GM19023 (cell line): Measurements from ENCODE around the gene ADCY1.
"Not testable (repeated sequence)": the region's sequence is repeated elsewhere in the genome, so short reads cannot be mapped to it uniquely, and the experiment has no call there.

Experiments
- ATAC-seq: cut with Tn5 transposase; IDR thresholded peaks from one replicate; pipeline ENCODE4 v1.9.1; 2021; ENCODE audit warnings: mild to moderate bottlenecking, moderate library complexity; ENCODE audit not compliant: unreplicated experiment

ADCY1 gene

DNA sequence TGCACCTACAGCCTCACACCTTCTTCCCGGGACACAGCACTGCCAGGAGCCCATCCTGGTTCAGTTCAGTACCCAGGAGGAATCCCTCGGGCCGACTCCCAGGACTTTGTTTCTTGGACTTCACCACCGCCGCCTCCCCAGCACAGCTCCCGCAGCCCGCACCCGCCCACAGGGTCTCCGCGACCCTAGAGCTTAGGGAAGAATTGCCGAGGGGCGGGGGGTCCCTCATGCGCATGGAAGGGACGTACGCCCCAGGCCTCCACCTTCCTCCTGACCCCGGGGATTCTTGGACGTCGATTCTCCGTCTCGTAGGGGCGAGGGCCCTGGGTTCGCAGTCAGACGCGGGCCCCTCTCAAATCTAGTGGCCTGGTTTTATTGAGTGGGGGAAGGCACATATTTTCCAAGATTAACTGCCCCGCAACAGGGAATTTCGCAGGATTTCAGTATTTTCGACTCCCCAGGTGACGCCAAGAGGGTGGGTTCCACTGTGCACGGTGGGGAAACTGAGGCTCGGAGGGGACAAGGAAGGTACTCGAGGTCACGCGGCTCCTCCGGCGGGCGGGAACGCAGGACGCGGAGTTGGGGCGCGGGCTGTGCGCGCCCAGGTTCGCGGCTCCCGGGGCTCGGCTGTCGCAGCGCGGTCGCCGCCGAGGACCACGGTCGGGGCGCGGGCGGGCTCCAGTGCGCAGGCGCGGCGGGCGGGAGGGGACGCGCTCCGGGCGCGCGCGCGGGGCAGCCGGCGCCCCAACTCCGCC lies at the start of gene ADCY1:
Gene ADCY1 (plus strand): TSS at position 708 of the 755 bp plus-strand sequence. CDS start 176 bp downstream, outside the sequence.
- ATAC-seq: no peak

DNA sequence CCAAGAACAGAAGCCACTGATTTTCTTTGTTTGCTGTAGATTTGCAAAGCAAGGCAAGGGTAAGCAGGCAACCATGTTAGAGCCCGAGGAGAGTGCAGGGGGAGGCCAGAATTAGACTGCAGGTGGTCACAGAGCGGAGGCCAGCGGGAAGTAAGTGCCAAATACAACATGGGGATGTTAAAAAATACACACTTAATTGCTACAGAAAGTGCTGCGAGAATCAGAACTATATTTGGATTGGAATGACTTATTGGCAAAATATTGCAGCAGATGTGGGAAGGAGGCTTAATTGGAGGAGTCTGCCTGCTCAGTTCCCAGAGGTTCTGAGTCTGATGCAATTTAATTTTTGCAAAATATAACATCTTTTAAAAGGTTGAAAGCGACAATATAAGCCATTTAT lies 49.7 kb upstream of the ADCY1 start:
- no peak for ATAC-seq

DNA sequence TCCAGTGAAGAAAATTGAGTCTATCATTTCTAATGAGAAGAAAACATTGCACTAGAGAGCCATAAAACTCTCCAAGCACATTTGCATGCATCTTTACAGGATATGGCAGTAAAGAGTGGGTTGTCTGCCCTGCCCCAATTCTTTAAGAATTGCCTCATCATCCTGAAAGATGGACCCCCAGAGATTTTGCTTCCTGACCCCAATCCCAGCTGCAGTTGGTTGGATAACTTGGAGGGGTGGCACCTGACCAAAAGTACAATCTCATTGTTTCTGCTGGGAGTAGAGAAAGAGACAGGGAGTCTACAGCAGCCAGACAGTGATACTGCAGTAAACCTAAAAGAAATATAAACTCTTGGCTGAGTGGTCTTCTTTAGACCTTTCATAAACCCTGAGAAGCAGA lies 49.1 kb upstream of the ADCY1 start:
- no peak for ATAC-seq

DNA sequence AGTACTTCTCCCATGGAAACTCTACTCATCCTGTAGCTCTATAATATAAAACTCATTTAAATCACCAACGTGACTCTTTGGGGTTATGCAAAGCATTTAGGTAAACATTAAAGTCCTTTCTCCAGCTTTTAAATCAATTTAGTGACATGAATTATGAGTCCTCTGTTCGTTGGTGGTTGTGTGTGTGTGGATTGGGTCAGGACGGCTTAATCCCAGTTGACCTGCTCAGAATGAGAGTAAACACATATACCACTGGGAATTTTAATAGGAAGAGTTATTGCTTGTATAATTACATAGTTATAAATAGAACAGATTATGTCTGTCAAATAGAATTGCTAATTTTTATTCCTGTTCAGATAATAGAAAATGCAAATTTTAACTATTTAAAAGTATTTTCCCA lies 30.7 kb upstream of the ADCY1 start:
- ATAC-seq: no peak

DNA sequence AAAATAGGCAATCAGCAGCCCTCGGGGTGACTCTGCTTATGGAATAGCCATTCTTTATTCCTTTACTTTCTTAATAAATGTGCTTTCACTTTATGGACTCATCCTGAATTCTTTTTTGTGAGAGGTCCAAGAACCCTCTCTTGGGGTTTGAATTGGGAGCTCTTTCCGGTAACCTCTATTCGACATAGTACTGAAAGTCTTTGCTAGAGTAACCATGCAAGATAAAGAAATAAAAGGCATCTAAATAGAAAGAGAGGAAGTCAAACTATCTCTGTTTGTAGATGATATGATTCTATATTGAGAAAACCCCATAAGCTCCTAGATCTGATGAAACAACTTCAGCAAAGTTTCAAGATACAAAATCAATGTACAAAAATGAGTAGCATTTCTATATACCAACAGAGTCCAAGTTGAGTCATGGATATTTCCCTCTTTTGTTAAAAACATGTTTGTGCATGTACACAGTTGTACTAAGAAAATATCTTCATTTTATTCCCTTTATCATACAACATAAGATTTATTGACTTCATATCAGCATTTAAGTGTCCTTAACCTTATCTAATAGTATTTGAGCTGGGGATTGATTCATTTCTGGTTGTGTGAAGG lies 29.0 kb upstream of the ADCY1 start:
- ATAC-seq: not testable (repeated sequence)

DNA sequence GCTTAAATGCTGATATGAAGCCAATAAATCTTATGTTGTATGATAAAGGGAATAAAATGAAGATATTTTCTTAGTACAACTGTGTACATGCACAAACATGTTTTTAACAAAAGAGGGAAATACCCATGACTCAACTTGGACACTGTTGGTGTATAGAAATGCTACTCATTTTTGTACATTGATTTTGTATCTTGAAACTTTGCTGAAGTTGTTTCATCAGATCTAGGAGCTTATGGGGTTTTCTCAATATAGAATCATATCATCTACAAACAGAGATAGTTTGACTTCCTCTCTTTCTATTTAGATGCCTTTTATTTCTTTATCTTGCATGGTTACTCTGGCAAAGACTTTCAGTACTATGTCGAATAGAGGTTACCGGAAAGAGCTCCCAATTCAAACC lies 25.3 kb upstream of the ADCY1 start:
- ATAC-seq: not testable (repeated sequence)

DNA sequence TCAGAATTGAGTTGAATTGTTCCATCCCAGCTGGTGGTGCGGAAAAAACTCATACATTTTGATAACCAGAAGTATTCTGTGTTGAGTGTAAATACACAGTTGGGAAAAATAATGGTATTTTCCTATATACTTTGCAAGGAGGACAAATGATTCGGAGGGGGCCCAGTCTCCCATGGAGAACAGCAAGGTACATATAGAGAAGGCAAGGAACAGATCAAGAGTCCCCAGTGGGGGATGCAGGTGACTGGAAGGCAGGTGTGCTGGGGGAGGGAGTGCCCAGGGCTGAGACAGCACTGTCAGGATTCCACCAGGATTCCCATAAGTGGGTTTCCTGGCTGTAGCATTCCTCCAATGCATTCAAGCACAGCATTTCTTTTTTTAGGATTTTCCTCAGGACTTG lies 10.8 kb upstream of the ADCY1 start:
- ATAC-seq: no peak

DNA sequence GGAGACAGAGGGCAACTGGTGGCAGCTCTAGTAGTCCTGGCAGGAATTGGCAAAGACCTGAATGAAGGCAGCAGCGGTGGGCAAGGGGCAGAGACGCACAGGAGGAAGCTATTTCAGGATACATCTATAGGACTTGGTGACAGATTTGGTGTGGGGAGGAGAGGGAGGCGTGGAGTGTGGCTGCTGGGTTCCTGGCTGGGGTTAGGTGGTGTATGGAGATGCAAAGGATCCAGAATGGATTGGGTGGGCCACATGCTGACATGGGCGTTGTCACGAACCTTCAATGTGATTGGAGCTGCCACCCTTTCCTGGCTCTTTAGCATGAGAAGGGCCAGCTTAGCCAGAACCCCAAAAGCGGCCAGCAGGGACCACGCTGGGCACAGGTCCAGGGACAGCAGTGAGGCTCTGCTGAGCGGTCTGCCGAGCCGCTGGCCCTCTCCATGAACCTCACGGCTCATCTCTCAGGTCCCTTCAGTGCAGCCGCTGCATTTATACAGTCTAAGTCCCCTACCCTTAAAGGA lies 10.2 kb upstream of the ADCY1 start:
- ATAC-seq: no peak

DNA sequence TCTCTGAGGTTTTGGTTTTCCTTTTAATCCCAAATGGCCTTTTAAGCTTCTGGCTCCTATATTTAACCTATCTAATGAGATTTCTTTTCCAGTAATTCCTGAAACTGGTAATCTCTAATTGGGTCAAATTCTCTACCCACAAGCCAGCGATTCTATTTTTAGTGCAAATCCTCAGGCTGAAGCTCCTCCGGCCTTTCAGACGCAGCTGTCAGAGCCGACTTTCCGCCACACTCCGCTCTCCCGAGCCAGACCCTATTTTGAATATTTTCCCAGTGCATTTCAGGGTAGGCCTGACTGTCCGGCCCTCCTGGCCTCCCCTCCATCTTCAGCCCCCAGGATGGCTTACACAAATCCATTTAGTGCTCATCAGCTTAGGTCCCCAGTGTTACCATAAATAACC lies 9.7 kb upstream of the ADCY1 start:
- ATAC-seq: no peak

DNA sequence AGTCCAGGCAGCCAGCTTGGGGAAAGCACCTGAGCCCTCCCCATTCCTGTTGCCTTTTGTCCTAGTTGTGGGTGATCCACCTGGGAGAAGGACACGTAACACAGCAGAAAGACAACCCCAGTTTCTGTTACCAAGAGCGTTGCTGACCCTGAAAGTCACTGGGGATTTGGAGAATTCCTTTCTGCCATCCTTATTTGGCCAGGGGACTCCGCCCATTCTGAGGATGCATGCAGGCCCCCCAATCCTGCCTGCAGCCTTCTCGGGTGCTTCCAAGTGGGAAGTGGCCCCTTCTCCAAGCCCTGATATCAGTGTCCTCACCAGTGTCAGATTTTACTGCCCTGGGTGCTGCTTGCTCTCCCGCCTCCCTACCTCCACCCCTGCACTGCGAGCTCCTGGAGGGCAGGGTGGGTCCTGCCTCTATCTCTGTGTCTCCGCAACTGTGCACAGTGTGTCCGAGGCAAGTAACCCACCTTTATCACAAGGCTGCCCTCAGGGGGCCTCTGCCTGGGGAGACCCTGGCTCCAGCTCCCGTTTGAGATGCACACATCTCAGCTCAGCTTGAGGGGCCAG lies 9.2 kb upstream of the ADCY1 start:
- no peak for ATAC-seq

DNA sequence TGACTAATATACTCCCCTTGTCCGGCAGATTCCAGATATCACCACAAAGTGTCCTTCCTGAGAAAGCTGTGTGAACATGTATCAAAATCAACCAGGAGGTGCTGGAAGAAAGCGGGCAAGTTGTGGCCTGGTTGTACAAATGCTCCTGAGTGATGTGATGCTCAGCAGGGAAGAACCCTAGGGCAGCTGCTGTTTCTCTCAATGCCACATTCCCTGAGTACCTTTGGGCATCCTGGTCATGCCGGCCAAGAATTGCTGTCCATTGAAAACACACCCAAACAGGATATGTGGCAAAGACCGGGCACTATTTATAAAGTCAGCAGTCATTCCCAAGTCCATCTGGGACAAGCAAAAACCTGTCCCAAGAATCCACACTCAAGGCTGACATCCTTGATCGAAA lies 7.8 kb upstream of the ADCY1 start:
- ATAC-seq: no peak

DNA sequence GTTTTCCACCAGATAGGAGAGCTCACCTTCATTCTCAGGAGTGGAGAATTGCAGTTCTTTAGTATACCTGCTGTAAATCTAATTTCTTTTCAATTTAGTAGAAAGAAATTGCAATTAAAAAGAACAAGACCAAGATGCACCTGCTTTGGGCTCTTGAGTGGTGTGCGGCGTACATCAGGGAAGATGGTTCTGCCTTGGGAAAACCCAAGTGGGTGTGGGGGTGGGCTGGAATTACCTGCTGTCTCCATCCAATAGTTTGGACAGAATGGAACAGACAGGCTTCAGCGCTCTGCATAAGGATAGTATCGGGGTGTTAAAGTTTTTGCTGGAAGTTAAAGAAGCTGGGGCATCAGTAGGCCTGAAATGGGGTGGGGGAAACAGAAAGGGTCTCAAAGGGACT lies 7.2 kb upstream of the ADCY1 start:
- ATAC-seq: no peak

DNA sequence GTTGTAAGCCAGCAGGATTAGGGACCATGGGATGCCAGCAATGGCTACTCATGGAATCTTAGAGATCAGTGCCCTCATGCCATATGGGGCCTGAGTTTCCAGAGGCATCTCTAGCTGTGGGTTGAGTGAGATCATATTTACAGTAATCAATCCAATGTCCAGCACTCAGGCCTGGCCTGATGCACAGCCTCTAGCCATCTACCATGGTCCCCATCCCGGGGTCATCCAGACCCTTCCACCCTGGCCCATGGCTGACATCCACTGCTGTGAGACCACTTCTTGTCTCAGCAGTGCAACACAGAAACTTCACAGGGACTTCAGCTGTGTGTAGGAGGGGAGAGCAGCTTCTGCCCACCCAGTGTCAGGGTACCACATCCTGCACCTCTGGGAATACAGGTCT lies 6.5 kb upstream of the ADCY1 start:
- no peak for ATAC-seq

DNA sequence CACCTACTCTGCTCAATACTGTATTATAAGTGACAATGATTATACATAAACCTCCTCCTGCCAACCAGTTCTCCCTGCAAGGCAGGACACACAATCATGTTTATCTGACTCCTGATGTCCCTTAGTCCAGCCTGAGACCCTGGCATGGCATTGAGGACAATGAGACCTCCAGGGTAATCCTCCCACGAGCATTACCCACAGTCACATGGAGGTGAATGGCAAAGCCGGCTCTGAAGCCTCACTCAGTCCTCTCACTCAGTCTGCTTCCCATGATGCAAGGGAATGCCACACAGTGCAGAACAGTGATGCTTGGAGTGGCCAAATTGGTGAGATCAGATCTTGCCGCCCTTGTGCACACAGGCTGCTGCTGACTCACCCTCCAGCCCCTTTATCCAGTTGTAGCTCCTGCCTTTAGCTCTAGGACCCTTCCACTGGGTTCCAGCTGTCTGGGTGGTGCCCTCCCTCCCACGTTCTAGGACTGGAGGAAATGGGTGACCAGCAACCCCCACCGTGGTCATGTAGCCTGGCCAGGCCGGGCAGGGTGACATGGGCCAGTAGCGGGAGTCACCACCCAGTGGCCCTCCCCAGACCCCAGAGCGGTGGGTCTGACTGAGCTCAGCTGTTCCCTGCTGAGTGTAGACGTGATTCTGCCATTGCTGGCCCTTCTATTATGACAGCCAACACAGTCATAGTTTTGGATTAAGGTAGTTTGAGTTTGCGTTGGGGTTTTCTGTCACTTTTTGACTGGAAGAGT lies 5.5 kb upstream of the ADCY1 start:
- ATAC-seq: no peak

DNA sequence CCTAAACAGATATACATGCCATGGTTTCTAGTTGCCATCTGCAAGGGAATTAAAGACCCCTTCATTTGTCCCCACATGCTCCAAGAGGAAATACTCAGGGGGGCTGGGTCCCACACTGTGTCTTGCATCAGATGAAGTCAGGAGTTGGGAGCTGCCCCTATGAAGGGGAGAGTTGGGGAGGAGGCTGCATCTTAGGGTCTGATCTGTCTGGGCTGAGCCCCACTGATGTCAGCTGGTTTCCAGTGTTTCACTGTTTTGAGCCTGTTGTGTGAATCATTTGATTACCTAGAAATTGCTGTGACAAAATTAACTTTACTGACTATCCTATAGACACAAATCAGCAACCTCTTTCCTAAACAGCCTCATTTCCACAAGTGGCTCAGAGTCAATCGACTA lies 4.9 kb upstream of the ADCY1 start:
- ATAC-seq: no peak

DNA sequence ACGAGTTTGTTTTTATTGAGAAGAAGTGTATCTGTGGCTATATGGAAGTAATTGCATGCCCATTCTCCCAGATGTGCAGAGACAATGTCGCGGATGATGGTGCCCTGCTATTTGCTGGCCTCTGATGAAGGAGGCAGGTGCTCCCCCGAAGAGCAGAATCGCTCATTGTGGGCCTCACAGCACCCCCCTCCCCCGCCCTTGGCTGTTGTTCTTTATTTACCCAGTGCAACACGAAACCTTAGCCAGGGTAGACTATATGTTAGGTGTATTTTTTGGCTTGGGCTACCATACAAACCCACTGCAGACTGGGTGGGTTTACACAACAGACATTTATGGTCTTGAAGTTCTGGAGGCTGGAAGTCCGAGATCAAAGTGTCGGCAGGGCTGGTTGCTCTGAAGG lies 3.4 kb upstream of the ADCY1 start:
- no peak for ATAC-seq

DNA sequence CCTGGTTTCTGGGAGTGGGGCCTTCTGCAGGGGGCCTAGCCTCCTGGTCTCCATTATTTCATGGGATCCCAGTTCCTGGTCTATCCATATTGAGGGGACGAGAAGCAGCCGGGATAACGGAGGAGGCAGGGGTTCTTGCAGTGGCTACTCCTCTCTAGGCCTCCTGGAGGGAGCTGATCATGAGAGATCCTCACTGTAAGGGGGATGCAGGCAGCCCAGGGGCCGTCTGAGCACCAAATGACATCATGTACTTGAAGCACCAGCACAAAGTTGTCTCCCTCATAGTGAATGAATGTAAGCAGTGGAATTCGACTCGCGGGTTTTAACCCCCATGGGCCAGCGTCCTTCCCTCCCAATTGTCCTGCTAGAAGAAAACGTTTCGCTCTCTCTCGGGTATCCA lies 964 bp upstream of the ADCY1 start:
- no peak for ATAC-seq

DNA sequence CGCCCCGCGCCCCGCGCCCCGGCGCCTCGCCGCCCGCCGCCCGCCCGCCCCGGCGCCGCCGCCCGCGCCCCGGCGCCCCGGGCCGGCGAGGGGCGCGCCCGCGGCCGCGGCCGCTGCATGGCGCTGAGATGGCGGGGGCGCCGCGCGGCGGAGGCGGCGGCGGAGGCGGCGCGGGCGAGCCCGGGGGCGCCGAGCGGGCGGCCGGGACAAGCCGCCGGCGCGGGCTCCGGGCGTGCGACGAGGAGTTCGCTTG lies 174 bp downstream of the ADCY1 start:
- ATAC-seq: no peak

DNA sequence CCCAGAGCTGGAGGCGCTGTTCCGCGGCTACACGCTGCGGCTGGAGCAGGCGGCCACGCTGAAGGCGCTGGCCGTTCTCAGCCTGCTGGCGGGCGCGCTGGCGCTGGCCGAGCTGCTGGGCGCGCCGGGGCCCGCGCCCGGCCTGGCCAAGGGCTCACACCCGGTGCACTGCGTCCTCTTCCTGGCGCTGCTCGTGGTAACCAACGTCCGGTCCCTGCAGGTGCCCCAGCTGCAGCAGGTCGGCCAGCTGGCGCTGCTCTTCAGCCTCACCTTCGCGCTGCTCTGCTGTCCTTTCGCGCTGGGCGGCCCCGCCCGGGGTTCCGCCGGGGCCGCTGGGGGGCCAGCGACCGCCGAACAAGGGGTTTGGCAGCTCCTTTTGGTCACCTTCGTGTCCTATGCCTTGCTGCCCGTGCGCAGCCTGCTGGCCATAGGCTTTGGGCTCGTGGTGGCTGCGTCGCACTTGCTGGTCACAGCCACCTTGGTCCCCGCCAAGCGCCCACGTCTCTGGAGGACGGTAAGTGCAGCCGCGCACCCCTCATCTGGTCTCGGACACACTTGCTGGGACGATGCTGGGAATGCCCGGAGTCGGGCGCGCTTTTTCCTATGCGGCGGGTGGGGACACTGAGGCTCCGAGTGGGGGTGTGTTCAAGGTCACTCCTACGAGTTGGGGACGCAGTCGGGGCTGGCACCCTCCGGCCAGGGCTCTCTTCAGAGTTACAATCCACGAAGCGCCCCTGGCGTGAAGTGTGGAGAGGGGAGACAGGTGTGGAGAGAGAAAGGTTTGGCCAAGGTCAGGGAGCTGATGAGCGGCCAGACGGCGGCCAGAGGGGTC lies 717 bp downstream of the ADCY1 start:
- no peak for ATAC-seq

DNA sequence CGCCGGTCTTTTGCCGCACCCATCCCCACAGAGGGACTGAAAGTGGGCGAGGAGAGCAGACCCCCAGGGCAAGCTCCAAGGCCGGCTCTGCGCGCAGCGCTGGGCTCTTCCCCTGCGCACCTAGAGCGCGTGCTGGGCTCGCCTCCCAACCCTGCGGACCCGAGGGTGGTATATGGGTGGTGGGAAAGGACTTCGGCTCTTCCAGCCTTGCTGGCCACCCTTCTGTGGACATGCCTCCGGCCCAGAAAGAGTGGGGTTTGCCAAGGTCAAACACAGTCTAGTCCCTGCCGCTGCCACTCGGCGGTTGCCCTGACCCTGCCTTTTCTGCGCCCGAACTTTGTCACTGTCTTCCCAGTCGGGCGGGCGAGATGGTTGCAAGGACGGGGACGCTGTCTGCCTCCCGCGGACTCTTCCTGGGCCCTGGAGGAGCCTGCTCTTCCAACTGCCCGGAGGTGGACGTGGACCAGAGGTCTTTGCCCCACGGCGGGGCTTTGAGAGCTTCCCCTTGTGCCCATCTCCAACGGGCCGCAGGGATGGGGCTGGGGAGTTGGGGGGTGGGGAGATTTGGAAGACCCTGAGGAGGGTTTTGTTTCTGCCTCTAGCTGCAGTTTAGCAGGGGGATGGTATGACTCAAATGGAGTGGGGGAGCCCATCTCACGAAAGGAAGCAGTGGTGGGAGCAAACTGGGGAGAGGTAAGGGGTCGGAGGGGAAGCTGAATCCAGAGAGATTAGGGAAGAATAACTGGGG lies 1.5 kb downstream of the ADCY1 start:
- ATAC-seq: no peak
